Activated naive CD4-positive, alpha-beta T cell (primary cell): ENCODE data around the gene PAMR1.

Experiments
- DNase-seq, 4 experiments: peaks; one replicate each; lab custom pipeline; 2025; lab: John Stamatoyannopoulos, UW

PAMR1 gene

GRCh38 chr11:35403765-35404387 is 121.5 kb downstream of the PAMR1 start:
- no peak for DNase-seq

- DNase-seq: no peak
These were observed 122.4 kb downstream of the PAMR1 start for GRCh38 chr11:35402751-35403660.

DNA sequence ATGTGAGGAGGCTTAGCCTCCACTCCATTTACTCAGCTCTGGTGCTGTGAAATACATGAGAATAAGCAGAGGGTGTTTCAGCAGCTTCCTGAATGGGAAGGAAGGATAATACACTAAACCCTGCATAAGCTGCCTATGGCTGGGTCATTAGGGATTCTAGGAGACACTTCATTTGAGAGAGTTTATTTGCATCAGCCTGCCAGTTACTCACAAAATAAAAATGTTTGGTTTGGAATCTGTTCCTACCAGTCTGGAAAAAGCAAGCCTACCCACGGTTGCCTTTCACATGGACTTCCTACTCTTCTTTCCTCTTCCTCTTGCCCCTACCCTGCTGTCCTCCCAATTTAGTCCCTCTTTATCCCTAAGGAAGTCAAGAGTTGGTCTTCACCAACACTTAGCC is 126.5 kb downstream of the PAMR1 start:
- no peak for DNase-seq

- DNase-seq: no peak
These were observed 130.5 kb downstream of the PAMR1 start for GRCh38 chr11:35394941-35395340.

- DNase-seq: no peak
These were observed 132.3 kb downstream of the PAMR1 start for GRCh38 chr11:35393098-35393497.

GRCh38 chr11:35391922-35392688 is 133.3 kb downstream of the PAMR1 start:
- DNase-seq: peak; percentile 59 to 87 (median 78)

GRCh38 chr11:35390737-35391682 is 134.4 kb downstream of the PAMR1 start:
- no peak for DNase-seq

DNA sequence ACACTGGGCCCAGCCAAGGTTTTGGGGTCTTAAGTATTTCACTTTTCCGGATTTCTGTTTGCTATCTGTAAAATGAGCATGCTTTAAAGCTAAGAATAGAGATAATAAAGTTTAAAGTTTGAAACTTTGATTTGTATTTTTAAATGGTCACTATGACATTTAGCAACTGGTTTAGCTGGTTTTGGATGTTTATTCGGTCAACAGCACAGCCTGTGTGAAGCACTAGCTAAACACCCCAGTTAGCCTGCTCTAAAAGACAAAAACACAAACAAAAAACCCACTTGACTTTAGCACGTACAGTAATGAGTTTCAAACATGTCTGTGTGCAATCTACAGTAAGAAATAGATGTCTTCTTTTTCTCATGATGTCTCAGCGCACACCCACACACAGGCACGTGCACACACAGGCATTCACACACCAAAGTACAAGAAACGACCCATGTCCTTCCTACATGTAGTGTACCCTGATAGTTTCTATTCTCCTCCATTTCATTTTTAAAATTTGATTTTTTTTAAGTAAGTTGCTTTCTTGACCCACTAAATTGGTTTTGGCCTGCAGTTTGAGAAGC is 135.4 kb downstream of the PAMR1 start:
- no peak for DNase-seq

DNA sequence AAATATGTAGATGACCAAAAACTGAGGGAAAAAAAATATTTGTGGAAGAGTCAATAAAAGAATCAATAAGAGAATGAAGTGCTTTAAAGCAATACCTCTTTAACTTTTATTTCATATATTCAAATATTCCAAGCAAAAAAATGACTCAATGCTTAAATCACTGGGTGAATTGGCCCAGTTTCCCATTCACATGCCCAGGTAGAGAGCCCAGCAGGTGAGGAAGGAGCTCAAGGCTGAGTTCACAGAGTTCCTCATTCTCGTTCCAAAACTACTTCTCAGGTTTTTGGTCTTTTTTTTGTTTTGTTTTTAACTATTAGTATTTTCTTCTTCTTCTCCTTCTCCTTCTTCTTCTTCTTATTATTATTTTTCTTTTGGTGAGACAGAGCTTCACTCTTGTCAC is 136.3 kb downstream of the PAMR1 start:
- no peak for DNase-seq

DNA sequence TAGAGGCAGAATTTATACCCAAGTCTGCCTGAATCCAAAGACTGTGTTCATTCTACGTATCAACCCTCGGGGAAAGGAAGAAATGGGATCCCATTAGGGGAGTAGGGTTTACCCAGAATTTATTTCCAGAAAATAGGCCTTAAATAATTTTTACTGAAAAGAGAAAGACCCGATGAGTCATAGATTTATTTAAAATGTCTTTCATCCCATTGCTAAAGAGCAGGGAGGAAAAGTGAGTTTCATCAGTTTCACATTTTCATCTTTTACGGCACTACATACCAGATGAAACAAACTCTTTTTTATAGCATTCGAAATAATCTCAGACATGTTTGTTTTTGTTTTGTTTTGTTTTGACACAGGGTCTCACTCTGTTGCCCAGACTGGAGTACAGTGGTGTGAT is 137.4 kb downstream of the PAMR1 start:
- no peak for DNase-seq

- DNase-seq: no peak
These were observed 138.1 kb downstream of the PAMR1 start for GRCh38 chr11:35387111-35387982.

GRCh38 chr11:35383953-35384352 is 141.5 kb downstream of the PAMR1 start:
- no peak for DNase-seq
